Neural cell (in vitro differentiated cells): ENCODE data around the gene CSF2.

Experiments
- CTCF ChIP-seq: fragments of 450-650 bp; IDR thresholded peaks from 2 replicates; pipeline ENCODE4 v1.5.1; 2014; ENCODE audit warnings: antibody characterized with exemption, mild to moderate bottlenecking, moderate library complexity; ENCODE audit not compliant: poor library complexity, severe bottlenecking
- EZH2 ChIP-seq: fragments of 200-600, 300-800 bp; shearing (Covaris generic), sonication (generic); IDR thresholded peaks from 2 replicates; pipeline ENCODE4 v1.6.1; 2014; ENCODE audit warnings: antibody characterized with exemption, low read length, borderline replicate concordance, mild to moderate bottlenecking; ENCODE audit not compliant: insufficient read depth, poor library complexity, severe bottlenecking
- POLR2AphosphoS5 ChIP-seq: IDR thresholded peaks from 2 replicates; pipeline ENCODE4 v1.6.1; 2012

GRCh38 chr5:132086277-132086794 is 12.7 kb downstream of the CSF2 start:
- TF ChIP-seq CTCF (no peak), POLR2AphosphoS5 (no peak), EZH2 (no peak)
